ENCODE data around the gene MUC5AC.
"Not testable (repeated sequence)": the region's sequence is repeated elsewhere in the genome, so short reads cannot be mapped to it uniquely, and the experiment has no call there.

The MUC5AC gene, protein sequence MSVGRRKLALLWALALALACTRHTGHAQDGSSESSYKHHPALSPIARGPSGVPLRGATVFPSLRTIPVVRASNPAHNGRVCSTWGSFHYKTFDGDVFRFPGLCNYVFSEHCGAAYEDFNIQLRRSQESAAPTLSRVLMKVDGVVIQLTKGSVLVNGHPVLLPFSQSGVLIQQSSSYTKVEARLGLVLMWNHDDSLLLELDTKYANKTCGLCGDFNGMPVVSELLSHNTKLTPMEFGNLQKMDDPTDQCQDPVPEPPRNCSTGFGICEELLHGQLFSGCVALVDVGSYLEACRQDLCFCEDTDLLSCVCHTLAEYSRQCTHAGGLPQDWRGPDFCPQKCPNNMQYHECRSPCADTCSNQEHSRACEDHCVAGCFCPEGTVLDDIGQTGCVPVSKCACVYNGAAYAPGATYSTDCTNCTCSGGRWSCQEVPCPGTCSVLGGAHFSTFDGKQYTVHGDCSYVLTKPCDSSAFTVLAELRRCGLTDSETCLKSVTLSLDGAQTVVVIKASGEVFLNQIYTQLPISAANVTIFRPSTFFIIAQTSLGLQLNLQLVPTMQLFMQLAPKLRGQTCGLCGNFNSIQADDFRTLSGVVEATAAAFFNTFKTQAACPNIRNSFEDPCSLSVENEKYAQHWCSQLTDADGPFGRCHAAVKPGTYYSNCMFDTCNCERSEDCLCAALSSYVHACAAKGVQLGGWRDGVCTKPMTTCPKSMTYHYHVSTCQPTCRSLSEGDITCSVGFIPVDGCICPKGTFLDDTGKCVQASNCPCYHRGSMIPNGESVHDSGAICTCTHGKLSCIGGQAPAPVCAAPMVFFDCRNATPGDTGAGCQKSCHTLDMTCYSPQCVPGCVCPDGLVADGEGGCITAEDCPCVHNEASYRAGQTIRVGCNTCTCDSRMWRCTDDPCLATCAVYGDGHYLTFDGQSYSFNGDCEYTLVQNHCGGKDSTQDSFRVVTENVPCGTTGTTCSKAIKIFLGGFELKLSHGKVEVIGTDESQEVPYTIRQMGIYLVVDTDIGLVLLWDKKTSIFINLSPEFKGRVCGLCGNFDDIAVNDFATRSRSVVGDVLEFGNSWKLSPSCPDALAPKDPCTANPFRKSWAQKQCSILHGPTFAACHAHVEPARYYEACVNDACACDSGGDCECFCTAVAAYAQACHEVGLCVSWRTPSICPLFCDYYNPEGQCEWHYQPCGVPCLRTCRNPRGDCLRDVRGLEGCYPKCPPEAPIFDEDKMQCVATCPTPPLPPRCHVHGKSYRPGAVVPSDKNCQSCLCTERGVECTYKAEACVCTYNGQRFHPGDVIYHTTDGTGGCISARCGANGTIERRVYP (N-terminal part only)

DNA sequence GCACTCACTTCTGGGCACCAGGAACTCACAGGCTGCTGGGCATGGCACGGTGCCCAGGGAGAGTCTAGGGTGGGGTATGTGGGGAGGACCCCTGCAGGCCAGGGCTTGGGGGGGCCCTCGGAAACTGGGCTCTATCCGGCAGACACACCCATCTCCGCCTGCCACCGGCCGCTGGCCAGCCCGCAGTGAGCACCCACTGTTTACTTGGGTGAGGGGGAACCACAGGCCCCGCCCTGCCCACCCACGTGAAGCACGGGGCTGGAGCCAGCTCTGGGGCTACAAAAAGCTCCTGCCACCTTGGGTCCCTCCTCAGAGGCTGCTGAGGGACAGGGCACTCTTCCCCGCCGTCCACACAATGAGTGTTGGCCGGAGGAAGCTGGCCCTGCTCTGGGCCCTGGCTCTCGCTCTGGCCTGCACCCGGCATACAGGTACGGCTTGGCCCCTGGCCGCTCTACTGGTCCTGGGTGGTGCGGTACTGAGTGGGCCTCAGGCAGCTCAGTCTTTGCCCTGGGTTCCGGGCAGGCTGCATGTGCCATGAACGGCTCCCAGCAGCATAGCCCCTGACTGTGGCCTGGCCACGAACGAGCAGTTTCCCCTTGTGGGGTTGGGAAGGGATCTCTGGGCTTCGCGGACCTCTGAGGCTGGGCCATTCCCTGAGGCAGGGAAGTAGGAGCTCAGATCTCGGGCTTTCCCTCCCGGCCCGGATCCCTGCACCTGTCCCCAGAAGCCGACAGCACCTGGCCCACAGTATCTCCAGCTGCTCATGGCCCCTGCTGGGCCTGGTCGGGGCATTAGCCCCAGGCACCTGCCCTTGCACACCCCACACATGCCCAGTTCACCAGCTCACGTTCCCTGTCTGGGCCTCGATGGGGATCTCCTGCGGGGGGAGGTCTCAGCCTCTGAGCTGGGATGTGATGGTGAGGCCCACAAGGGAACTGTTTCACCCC lies at the start of gene MUC5AC:
Gene MUC5AC, plus strand, starts transcription at position 309 of the 947 bp plus-strand sequence. Its CDS starts 47 bp downstream, at position 356.
- in situ Hi-C loops (cut with HindIII; ENCODE audit: low pct_unique_long_range_greater_than_20kb, low sequenced_read_pairs): no loop called here
- TF ChIP-seq JUND (IDR thresholded peaks at IDR 0.05; ENCODE audit: low read depth): no peak
- DNase-seq (ENCODE audit: low read depth in 1 of 2, low spot score in 1 of 2): no peak

DNA sequence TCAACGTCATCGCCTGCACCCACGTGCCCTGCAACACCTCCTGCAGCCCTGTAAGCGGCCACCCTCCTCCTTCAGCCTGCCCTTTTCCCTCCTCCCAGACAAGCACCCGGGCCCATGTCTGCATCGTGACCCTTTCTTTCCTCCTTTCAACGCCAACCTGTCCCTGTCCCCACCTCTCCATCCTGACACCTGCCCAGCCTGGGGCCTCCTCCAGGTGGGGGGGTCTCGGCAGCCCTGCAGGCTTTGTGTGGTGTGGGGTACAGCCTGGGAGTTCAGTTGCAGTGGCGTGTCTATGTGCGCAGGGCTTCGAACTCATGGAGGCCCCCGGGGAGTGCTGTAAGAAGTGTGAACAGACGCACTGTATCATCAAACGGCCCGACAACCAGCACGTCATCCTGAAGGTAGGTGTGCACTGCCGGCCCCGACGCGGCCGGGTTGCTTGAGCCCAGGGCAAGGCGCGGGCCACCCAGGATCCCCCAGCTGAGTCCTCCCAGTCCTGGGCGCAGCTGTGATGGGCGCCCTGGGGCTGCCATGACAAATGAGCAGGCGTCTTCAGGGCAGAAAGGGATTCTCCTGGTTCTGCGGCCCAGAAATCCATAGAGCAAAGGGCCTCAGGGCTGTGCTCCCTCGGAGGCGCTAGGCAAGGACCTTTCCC lies 49.4 kb upstream of the MUC5AC start:
- in situ Hi-C loops (cut with HindIII; ENCODE audit: low pct_unique_long_range_greater_than_20kb, low sequenced_read_pairs): no loop called here
- no peak for TF ChIP-seq JUND (IDR thresholded peaks at IDR 0.05; ENCODE audit: low read depth)
- no peak for DNase-seq (ENCODE audit: low read depth in 1 of 2, low spot score in 1 of 2)

DNA sequence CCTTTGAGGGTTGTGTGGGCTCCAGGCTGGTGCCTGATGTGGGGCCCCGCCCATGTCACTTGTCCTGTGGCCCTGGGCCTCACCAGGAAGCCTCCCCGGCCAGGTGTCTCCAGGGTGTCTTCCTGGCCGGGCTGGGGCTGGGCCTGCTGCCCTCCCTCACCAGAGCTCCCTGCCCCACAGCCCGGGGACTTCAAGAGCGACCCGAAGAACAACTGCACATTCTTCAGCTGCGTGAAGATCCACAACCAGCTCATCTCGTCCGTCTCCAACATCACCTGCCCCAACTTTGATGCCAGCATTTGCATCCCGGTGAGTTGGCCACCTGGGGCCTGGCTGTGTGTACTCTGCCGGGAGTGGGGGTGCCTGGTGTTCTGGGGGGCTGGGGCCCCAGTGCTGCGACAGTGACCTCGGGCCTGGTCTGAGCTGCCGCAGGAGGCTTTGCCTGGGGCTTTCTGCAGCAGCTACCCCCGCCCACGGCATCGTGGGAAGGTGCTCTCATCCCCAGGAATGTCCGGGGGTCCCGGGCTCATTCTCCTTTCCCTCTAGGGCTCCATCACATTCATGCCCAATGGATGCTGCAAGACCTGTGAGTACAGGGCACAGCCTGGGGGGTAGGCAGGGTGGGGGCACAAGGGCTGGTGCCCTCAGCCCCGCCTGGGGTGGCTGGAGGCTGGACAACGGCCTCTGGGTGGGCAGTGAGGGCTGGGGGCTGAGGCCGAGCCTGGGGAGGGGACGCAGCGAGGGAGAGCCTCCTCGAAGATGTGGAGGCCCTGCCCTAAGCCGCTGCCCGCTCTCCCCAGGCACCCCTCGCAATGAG lies 48.4 kb upstream of the MUC5AC start:
- in situ Hi-C loops (cut with HindIII; ENCODE audit: low pct_unique_long_range_greater_than_20kb, low sequenced_read_pairs): no loop called here
- DNase-seq (ENCODE audit: low read depth in 1 of 2, low spot score in 1 of 2): no peak
- TF ChIP-seq JUND (IDR thresholded peaks at IDR 0.05; ENCODE audit: low read depth): no peak

DNA sequence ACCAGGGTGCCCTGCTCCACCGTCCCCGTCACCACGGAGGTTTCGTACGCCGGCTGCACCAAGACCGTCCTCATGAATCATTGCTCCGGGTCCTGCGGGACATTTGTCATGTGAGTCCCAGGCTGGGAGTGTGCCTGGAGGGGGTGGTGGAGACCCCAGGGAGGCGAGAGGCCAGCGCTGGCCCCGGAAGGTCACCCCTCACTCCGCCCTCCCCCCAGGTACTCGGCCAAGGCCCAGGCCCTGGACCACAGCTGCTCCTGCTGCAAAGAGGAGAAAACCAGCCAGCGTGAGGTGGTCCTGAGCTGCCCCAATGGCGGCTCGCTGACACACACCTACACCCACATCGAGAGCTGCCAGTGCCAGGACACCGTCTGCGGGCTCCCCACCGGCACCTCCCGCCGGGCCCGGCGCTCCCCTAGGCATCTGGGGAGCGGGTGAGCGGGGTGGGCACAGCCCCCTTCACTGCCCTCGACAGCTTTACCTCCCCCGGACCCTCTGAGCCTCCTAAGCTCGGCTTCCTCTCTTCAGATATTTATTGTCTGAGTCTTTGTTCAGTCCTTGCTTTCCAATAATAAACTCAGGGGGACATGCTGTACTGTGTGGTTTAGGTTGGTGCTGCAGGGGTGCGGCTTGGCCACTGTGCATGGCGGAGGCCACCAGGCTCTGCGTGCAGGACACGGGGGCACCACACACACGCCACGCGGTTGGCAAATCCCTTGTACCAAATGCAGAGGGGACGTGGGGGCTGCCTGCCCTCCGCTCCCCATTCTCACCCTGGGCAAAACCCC lies 47.6 kb upstream of the MUC5AC start:
- in situ Hi-C loops (cut with HindIII; ENCODE audit: low pct_unique_long_range_greater_than_20kb, low sequenced_read_pairs): no loop called here
- TF ChIP-seq JUND (IDR thresholded peaks at IDR 0.05; ENCODE audit: low read depth): no peak
- DNase-seq (ENCODE audit: low read depth in 1 of 2, low spot score in 1 of 2): no peak

DNA sequence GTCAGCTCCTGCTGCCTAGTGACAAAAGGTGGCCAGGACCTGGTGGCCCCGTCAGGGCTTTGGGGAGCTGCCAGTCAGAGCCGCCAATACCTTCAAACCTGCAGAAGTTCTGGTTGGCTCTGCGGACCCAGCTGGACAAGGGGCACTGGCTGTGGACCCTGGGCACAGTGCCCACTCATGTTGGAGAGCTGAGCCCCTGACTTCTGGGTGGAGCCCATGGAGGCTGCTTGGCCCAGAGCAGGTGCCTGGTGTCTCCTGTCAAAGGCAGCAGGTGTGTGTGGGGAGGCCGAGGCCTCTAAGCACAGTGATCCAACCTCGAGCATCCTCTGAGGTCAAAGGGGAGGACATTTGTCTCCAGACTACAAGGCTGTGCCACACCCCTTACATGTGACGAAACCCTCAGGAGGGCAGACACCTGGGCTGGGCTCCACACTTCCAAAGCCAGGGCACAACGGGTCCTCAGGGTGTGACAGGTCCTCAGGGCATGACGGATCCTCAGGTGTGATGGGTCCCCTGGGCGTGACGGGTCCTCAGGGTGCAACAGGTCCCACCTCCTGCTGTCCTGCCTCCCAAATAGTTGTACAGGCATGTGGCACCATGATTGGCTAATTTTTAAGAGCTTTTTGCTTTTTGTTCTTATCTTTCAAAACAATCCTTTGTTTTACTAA lies 46.1 kb upstream of the MUC5AC start:
- TF ChIP-seq JUND (IDR thresholded peaks at IDR 0.05; ENCODE audit: low read depth): no peak
- DNase-seq (ENCODE audit: low read depth in 1 of 2, low spot score in 1 of 2): no peak
- in situ Hi-C loops (cut with HindIII; ENCODE audit: low pct_unique_long_range_greater_than_20kb, low sequenced_read_pairs): no loop called here

DNA sequence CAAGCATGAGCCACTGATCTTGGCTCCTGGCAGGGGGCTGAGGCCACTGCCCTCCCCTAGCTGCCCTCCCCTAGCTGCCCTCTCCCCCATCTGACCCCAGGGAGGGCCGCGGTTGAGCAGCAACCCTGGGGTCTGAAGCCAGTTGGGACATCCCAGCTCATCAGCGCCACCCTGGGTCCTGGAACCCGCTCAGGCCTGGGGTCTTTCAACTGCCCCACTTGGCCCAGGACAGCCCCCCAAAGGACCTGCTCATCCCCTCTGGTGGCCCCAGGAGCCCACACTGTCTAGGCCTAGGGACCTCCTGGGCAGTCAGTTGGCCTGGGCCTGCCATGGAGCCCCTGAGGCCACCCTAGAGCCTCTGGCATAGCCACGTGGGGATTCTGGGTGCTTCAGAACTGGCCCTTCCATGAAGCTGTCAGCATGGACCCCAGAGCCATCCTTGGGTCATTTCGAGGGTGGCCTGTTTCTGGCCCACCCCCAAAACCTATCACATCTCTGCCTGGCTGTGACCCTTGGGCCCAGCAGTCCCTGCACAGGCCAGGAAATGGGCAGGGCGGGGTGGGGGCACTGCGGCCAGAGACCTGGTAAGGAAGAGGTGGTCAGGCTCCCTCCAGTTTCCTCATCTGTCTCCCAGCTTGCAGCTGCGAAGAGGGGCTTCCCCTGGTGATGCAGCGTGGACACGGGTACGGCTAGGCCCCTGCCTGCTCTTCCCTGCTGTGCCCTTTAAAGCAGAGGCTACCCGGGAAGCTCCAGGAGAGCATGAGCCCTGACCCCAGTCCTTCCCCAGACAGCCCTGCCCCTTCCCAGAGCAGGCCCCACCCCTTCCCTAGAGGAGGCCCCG lies 45.2 kb upstream of the MUC5AC start:
- DNase-seq (ENCODE audit: low read depth in 1 of 2, low spot score in 1 of 2): peak in 1 of 2 experiments; percentile 23
- in situ Hi-C loops (cut with HindIII; ENCODE audit: low pct_unique_long_range_greater_than_20kb, low sequenced_read_pairs): no loop called here
- no peak for TF ChIP-seq JUND (IDR thresholded peaks at IDR 0.05; ENCODE audit: low read depth)

DNA sequence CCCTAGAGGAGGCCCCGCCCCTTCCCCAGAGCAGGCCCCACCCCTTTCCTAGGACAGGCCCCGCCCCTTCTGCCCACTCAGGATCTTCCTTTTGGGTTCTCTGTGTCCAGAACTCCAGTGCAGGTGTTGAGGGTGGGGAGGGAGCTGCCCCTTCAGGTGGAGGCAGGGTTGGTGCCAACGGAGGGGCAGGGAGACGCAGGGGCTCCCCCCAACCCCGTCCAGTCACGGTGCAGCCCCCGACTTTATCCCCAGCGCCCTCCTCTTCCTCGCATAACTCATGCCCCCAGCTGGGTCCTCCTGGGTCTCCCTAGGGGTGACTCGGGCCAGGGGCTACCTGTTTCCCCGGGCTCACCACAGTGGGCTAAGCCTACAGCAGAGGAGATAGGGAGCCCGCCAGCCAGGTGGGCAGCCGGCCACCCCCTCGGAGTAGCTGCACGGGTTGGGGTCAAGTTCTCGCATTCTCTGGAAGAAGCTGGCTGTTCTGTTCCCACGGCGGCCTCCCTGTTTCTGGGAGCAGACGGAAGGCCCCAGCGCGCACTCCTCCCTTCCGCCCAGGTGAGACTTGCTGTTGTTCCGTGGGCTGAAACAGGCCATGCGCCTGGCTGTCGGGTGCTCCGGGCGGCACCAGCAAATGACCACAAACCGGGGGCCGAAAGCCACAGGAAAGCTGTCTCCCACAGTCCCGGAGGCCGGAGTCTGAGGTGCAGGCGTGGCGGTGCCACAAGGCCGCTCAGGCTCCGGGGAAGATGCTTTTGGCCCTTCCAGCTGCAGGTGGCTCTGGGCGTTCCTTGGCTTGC lies 44.1 kb upstream of the MUC5AC start:
- in situ Hi-C loops (cut with HindIII; ENCODE audit: low pct_unique_long_range_greater_than_20kb, low sequenced_read_pairs): no loop called here

DNA sequence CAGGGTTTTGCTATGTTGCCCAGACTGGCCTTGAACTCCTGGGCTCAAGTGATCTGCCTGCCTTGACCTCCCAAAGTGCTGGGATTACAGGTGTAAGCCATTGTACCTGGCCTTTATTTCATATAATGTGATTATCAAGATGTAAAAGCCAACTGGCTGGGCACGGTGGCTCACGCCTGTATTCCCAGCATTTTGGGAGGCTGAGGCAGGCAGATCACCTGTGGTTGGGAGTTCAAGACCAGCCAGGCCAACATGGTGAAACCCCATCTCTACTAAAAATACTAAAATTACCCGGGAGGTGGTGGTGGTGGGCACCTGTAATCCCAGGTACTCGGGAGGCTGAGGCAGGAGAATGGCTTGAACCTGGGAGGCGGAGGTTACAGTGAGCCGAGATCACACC lies 42.5 kb upstream of the MUC5AC start:
- in situ Hi-C loops (cut with HindIII; ENCODE audit: low pct_unique_long_range_greater_than_20kb, low sequenced_read_pairs); DNase-seq (ENCODE audit: low read depth in 1 of 2, low spot score in 1 of 2): not testable (repeated sequence)

More for the DNA sequence above, 44.1 kb upstream of the MUC5AC start:
- no peak for TF ChIP-seq JUND (IDR thresholded peaks at IDR 0.05; ENCODE audit: low read depth)
- DNase-seq (ENCODE audit: low read depth in 1 of 2, low spot score in 1 of 2): no peak
